ENCODE data around the gene LMOD1.
"Not testable (repeated sequence)": the region's sequence is repeated elsewhere in the genome, so short reads cannot be mapped to it uniquely, and the experiment has no call there.

- TF ChIP-seq CTCF, POLR2A (IDR thresholded peaks at IDR 0.05): not testable (repeated sequence)
These were observed 16.0 kb upstream of the LMOD1 start for GRCh38 chr1:201962382-201962781.
